Activated T-helper 2 cell treated with anti-CD3 and anti-CD28 coated beads, Interferon-gamma antibody, Interleukin-2, Interleukin-4, amounts not matched to agents 10 μg/mL and 5 μg/mL and 100 μg/mL, durations not matched to agents 14 hours and 24 hours and 36 hours (primary cell): ENCODE data around the gene IRF5. TPM values are rescaled to one million over a fixed set of nuclear protein-coding genes. Genes with fewer than 3 reads are reported as not detected.

Experiments used
- DNase-seq: peaks from one replicate; pipeline ENCODE4 v3.0.0; 2021; ENCODE audit warnings: low spot score
- H3K27ac Mint-ChIP-seq: one replicate; pipeline ENCODE4 v1.8.0; 2021; ENCODE audit warnings: mixed read lengths
- H3K27me3 Mint-ChIP-seq: one replicate; pipeline ENCODE4 v1.8.0; 2021; ENCODE audit warnings: low read depth, mixed read lengths
- H3K36me3 Mint-ChIP-seq: one replicate; pipeline ENCODE4 v1.8.0; 2021; ENCODE audit warnings: low read depth, mixed read lengths
- H3K4me1 Mint-ChIP-seq: one replicate; pipeline ENCODE4 v1.8.0; 2021; ENCODE audit warnings: low read depth, mixed read lengths
- H3K4me3 Mint-ChIP-seq: one replicate; pipeline ENCODE4 v1.8.0; 2021; ENCODE audit warnings: low read depth, mild to moderate bottlenecking, moderate library complexity, mixed read lengths
- H3K9me3 Mint-ChIP-seq: one replicate; pipeline ENCODE4 v1.8.0; 2021; ENCODE audit warnings: mixed read lengths
- intact Hi-C: fragments of 100-400 bp; cut with micrococcal nuclease; formaldehyde crosslinking; loops from one replicate; pipeline ENCODE4 v1.15.1; 2023
- total RNA-seq: library from RNA; stranded (reverse); gene quantifications from 2 replicates; pipeline ENCODE4 v1.2.3, GENCODE V29; 2022

IRF5 gene, protein sequence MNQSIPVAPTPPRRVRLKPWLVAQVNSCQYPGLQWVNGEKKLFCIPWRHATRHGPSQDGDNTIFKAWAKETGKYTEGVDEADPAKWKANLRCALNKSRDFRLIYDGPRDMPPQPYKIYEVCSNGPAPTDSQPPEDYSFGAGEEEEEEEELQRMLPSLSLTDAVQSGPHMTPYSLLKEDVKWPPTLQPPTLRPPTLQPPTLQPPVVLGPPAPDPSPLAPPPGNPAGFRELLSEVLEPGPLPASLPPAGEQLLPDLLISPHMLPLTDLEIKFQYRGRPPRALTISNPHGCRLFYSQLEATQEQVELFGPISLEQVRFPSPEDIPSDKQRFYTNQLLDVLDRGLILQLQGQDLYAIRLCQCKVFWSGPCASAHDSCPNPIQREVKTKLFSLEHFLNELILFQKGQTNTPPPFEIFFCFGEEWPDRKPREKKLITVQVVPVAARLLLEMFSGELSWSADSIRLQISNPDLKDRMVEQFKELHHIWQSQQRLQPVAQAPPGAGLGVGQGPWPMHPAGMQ
- total RNA-seq: 25.0 and 26.0 TPM in 2 replicates

DNA sequence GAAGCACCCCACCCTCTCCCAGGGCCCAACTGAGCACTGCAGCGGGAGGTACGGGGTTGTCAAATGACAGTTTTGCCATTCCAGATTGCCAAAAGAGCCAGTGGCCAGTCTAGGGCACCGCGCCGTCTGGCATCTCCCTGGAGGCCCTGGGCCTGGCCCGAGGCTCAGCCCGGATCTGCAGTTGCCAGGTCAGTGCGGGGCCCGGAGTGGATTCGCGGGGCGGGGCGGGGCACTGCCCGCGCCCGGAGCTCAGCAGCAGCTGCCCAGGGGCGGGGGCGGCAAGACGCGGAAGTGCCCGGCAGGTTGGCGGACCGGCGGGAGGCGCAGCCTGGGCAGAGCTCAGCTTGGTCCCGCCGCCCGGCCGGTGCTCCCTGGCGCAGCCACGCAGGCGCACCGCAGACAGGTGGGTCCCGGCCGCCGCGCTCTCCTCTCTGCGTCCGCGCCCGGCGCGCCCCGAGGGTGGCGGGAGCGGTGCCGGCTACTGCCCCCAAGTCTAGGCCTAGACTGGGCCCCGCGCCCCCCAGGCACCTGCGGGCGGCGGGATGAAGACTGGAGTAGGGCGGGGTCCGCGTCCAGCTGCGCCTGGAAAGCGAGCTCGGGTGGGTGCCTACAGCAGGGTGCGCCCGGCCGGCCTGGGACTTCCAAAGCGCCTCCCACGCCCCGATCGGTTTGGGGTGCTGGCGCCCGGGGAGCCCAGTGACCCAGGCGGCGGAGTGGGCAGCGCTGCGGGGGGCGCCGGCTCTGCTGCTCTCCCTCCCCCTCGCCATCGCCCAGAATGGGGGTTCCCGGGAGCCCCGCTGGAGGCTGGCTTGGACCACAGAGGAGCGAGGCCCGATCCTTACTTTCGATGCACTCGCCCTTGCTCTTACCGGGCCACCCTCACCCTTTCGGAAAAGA is at the start of gene IRF5:
Gene IRF5 (plus strand): TSS at position 281 of the 897 bp plus-strand sequence. CDS start 4,155 bp downstream, outside the sequence.
- H3K9me3 Mint-ChIP-seq: no peaks in the 10 kb centered on the region
- peaks cover 21% of the 10 kb centered on the region for H3K27me3 Mint-ChIP-seq
- no peak for DNase-seq
- intact Hi-C loops: loop anchor here (2.0 kb wide), 1 partner anchor 25 kb away; no protein-coding TSS in a partner anchor
- peak within 1 kb of the TSS; percentile 82 for H3K27ac Mint-ChIP-seq
- peaks cover 3% of the 10 kb centered on the region for H3K36me3 Mint-ChIP-seq
- peak within 1 kb of the TSS; percentile 90 for H3K4me3 Mint-ChIP-seq
- H3K4me1 Mint-ChIP-seq: peaks cover 41% of the 10 kb centered on the region

DNA sequence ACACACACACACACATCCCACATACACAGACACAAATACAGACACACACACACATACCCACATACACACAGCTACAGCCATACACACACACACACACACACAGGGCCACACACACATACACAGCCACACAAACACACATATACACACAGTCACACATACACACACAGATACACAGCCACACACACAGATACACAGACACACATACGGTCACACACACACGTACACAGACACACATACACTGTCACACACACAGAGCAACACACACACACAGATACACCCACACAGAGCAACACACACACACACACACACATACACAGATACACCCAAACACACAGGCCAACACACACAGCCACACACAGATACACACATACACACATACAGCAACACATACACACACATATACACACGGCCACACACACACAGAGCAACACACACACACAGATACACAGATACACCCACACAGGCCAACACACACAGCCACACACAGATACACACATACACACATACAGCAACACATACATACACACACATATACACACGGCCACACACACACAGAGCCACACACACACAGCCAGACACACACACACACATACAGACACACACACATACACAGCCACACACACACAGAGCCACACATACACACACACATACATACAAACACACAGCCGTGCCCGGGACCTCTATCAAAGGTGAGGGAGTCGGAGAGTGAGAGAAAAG is 49.5 kb upstream of the IRF5 start:
- no peaks in the 10 kb centered on the region for H3K4me1 Mint-ChIP-seq
- no peak overlapping the region for H3K4me3 Mint-ChIP-seq
- no peaks in the 10 kb centered on the region for H3K36me3 Mint-ChIP-seq
- peaks cover 13% of the 10 kb centered on the region for H3K27me3 Mint-ChIP-seq
- no peak overlapping the region for H3K27ac Mint-ChIP-seq
- DNase-seq: no peak
- H3K9me3 Mint-ChIP-seq: no peaks in the 10 kb centered on the region
- intact Hi-C loops: loop anchor here (10.0 kb wide), 2 partner anchors 283 to 463 kb away; no protein-coding TSS in a partner anchor

DNA sequence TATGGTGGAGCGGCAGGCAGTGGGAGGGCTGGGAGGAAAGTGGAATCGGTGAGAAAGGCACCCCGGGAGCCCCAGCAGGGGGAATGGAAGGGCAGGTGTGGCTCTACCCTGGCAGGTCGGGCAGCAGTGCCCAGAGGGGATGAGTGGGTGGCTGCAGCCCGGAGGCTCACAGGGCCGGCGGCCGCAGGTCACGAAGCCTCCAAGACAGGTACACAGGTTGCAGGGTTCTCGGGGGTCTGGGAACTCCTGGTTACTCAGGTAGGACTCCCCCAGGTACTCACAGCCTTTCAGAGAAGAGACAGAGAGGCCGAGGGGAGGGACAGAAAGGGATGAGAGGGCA is 49.0 kb upstream of the IRF5 start:
- H3K27ac Mint-ChIP-seq: no peak overlapping the region
- no peaks in the 10 kb centered on the region for H3K9me3 Mint-ChIP-seq
- H3K36me3 Mint-ChIP-seq: no peaks in the 10 kb centered on the region
- H3K4me1 Mint-ChIP-seq: no peaks in the 10 kb centered on the region
- H3K4me3 Mint-ChIP-seq: no peak overlapping the region
- intact Hi-C loops: loop anchor here (10.0 kb wide), 2 partner anchors 284 to 464 kb away; no protein-coding TSS in a partner anchor
- DNase-seq: no peak
- H3K27me3 Mint-ChIP-seq: peaks cover 13% of the 10 kb centered on the region

DNA sequence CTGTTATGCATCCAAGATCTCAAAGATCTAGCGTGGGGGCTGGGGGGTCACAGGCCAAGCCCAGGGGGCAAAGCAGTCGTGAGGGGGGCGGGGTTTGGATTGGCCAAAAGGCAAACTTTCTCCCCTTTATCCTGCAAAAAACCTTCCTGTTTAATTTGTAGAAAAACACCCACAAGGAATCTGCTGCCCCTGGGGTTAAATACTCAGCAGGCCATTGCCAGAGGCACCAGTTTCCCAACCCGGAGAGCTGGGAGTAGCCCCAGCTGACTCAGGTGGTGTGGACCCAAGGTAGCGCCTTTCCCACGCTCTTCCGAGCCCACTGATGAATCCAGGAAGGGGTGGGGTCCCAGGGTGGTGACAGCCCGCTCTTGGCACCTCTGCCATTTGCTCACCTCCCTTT is 48.6 kb upstream of the IRF5 start:
- H3K4me3 Mint-ChIP-seq: no peak overlapping the region
- no peak overlapping the region for H3K27ac Mint-ChIP-seq
- H3K9me3 Mint-ChIP-seq: no peaks in the 10 kb centered on the region
- peaks cover 13% of the 10 kb centered on the region for H3K27me3 Mint-ChIP-seq
- H3K36me3 Mint-ChIP-seq: no peaks in the 10 kb centered on the region
- no peaks in the 10 kb centered on the region for H3K4me1 Mint-ChIP-seq
- intact Hi-C loops: loop anchor here (10.0 kb wide), 2 partner anchors 284 to 464 kb away; no protein-coding TSS in a partner anchor
- DNase-seq: no peak

DNA sequence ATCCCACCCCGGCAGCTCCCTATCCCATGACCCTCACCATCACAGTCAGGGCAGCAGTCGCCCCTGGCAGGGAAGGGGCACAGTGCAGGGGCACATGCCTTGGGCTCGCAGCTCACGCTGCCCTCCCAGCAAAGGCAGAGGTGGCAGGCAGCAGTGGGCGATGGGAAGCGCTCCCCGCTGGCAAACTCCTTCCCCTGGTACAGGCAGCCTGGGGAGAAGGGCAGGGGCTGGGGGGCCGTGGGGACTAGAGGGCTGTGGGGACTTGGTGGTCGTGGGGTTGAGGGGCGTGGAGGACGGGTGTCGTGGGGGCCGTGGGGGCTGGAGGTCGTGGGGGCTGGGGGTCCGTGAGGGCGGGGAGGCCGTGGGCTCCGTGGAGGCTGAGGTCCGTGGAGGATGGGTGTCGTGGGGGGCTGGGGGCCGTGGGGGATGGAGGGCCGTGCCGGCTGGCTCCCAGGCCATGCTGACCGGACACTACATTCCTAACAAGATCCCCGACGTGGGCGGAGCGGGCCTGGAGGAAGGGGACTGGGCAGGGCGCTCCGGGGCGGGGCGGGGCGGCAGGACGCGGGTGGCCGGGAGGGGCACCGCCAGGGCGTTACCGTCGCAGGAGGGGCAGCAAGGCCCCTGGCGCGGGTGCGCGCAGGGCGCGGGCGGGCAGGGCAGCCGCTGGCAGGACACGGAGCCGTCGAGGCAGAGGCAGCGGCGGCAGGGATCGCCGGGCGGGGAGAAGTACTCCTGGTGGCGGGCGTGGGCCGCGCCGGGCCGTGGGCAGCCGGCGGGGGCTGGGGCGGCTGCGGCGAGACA is 47.2 kb upstream of the IRF5 start:
- no peak for DNase-seq
- H3K4me1 Mint-ChIP-seq: no peaks in the 10 kb centered on the region
- H3K27me3 Mint-ChIP-seq: peaks cover 13% of the 10 kb centered on the region
- H3K36me3 Mint-ChIP-seq: no peaks in the 10 kb centered on the region
- no peaks in the 10 kb centered on the region for H3K9me3 Mint-ChIP-seq
- H3K4me3 Mint-ChIP-seq: no peak overlapping the region
- H3K27ac Mint-ChIP-seq: no peak overlapping the region
- intact Hi-C loops: no loop called here

- DNase-seq: no peak
- Mint-ChIP-seq H3K4me1 (no peaks in the 10 kb centered on the region), H3K36me3 (no peaks in the 10 kb centered on the region), H3K9me3 (no peaks in the 10 kb centered on the region), H3K4me3 (no peak overlapping the region), H3K27me3 (peaks cover 11% of the 10 kb centered on the region), H3K27ac (no peak overlapping the region)
- intact Hi-C loops: no loop called here
Observed at GRCh38 chr7:128891110-128891941, 46.4 kb upstream of the IRF5 start.

DNA sequence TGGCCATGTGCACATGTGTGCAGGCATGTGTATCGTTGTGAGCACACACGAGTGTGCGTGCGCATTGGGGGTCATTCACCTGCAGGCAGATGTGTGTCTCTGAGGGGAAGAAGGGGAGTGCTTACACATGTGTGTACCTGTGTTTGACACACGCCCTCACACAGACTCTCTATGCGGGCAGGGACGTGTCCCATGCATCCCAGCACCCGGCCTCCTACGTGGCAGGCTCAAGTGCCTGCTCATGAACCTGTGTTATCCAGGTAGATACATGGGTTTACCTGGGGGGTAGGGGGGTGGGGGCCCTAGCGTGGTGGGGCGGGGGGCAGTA is 45.8 kb upstream of the IRF5 start:
- peaks cover 13% of the 10 kb centered on the region for H3K27me3 Mint-ChIP-seq
- no peaks in the 10 kb centered on the region for H3K4me1 Mint-ChIP-seq
- H3K9me3 Mint-ChIP-seq: no peaks in the 10 kb centered on the region
- no peak for DNase-seq
- H3K36me3 Mint-ChIP-seq: no peaks in the 10 kb centered on the region
- H3K4me3 Mint-ChIP-seq: no peak overlapping the region
- intact Hi-C loops: no loop called here
- H3K27ac Mint-ChIP-seq: no peak overlapping the region

DNA sequence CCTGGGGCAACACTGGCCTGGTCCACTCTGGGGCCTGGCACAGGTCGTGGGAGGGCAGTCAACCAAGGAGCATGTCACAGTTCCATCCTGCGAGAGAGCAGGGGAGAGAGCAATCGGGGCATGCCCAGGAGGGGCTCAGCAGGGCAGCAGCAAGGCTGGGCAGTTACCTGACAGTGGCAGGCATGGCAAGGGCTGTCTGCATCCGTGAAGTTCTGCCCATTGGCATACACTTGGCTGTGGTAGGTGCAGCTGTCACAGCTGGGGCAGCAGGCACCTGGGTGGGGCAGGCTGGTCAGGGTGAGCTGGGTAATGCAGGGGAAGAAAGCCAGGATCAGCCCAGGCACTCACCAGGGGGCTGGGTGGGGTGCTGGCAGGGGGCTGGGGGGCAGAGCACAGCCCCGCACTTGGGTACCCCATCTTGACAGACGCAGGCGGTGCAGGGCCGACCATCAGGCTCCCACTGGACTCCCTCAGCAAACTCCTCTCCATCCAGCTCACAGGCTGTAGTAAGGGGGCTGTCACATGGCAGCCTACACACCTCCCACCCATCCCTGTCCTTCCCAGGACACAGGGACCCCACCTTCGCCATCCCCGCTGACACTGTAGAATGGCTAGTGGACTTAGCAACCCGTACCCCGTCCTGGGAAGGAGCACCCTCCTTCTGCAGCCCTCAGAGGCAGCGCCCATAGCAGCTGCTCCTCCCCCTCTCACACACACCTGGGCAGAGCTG is 45.0 kb upstream of the IRF5 start:
- intact Hi-C loops: no loop called here
- no peak for DNase-seq
- H3K27me3 Mint-ChIP-seq: peaks cover 14% of the 10 kb centered on the region
- no peak overlapping the region for H3K27ac Mint-ChIP-seq
- H3K4me3 Mint-ChIP-seq: no peak overlapping the region
- no peaks in the 10 kb centered on the region for H3K4me1 Mint-ChIP-seq
- no peaks in the 10 kb centered on the region for H3K9me3 Mint-ChIP-seq
- no peaks in the 10 kb centered on the region for H3K36me3 Mint-ChIP-seq

DNA sequence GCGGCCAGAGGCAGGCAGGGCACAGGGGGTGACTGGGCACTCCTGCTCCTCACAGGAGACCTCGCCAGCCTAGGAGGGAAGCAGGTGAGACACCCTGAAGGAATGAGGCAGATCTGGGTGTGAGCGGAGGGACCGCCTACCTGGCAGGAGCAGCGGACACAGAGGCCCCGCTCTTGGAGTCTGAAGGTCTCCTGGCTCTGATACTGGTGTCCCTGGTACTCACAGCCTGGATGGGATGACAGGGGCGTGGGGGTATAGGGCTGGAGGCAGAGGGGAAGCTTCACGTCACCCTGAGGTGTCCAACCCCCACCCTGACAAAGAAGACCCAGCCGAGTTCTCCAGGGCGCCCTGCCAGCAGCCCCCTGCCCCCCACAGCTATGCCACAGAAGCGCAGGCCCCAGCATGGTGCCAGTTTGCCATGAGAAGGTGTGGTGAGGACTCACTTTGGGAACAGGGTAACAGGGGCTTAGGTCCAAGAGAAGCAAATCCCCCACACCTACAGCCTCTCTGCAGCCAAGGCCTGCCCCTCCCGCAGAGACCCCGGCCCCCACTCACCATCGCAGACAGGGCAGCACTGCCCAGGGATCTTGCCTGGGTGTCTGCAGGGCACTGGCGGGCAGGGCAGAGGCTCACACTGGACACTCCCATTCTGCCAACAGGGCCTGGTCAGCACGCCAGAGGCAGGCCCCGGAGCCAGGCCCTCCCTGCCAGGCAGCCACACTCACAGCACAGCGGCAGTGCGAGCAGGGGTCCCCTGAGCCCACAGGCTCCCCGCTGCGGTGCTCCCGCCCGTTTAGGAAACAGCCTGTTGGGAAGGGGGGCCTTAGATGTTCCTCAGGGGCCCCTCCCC is 44.3 kb upstream of the IRF5 start:
- H3K27ac Mint-ChIP-seq: no peak overlapping the region
- H3K36me3 Mint-ChIP-seq: peaks cover 3% of the 10 kb centered on the region
- H3K4me3 Mint-ChIP-seq: no peak overlapping the region
- H3K4me1 Mint-ChIP-seq: no peaks in the 10 kb centered on the region
- peaks cover 3% of the 10 kb centered on the region for H3K9me3 Mint-ChIP-seq
- intact Hi-C loops: no loop called here
- no peak for DNase-seq
- H3K27me3 Mint-ChIP-seq: peaks cover 17% of the 10 kb centered on the region

DNA sequence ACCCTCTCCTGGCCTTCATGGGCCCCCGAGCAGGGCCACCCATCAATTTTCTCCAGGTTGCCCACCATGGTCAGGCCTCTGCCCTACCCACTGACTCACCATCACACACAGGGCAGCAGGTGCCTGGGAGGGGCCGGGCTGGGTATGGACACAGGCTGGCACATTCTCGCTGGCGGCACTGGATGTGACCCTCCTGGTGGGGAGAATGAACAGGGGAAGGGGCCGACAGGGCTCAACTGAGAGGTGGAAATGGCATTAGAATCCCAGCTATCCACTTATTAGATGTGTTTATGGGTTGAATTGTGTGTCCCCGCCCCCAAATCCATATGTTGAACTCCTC is 43.7 kb upstream of the IRF5 start:
- intact Hi-C loops: no loop called here
- no peaks in the 10 kb centered on the region for H3K4me1 Mint-ChIP-seq
- DNase-seq: no peak

More for the DNA sequence above, 43.7 kb upstream of the IRF5 start:
- H3K27ac Mint-ChIP-seq: no peak overlapping the region
- H3K36me3 Mint-ChIP-seq: peaks cover 4% of the 10 kb centered on the region
- no peak overlapping the region for H3K4me3 Mint-ChIP-seq
- H3K9me3 Mint-ChIP-seq: peaks cover 5% of the 10 kb centered on the region
- peaks cover 19% of the 10 kb centered on the region for H3K27me3 Mint-ChIP-seq
